CD4-positive, alpha-beta T cell (primary cell): ENCODE measurements around the gene SEMA5A. TPM values are rescaled to one million over a fixed set of nuclear protein-coding genes. Genes with fewer than 3 reads are reported as not detected.

Source experiments
- ATAC-seq: fragments of 200-7000 bp; cut with Tn5 transposase; one replicate; pipeline ENCODE4 v1.10.0; 2022; ENCODE audit warnings: mild to moderate bottlenecking; ENCODE audit not compliant: poor library complexity
- CTCF ChIA-PET: fragments of 350-600 bp; sonication (Branson Sonifier 250); formaldehyde crosslinking; loops from one replicate; lab custom pipeline; 2021; ENCODE audit warnings: antibody characterized with exemption, inconsistent platforms; lab: Charles Lee
- POLR2A ChIA-PET: fragments of 350-600 bp; sonication (Branson Sonifier 250); formaldehyde crosslinking; loops from one replicate; lab custom pipeline; 2021; ENCODE audit warnings: antibody characterized with exemption, inconsistent platforms; lab: Charles Lee
- DNase-seq, 14 experiments: peaks; one replicate each; pipeline ENCODE4 v3.0.0-alpha.2; 2013 to 2020; ENCODE audit warnings: mixed read lengths in 2 of 14
- H3K27ac ChIP-seq, 2 donors: one replicate each; pipeline versions ENCODE4 v1.5.1 to v1.7.0; 2013; ENCODE audit warnings: low read length in 2 of 2, low read depth in 1 of 2, mild to moderate bottlenecking in 1 of 2
- H3K27me3 ChIP-seq, 2 experiments: 1 replicate in 1 of 2; 2 replicates in 1 of 2; pipeline versions ENCODE4 v1.6.1 to v1.7.0; 2013; ENCODE audit warnings: low read length in 2 of 2, control low read depth in 1 of 2, mild to moderate bottlenecking in 1 of 2, moderate library complexity in 1 of 2; ENCODE audit not compliant: insufficient read depth in 2 of 2, control insufficient read depth in 1 of 2
- H3K36me3 ChIP-seq: one replicate; pipeline ENCODE4 v1.6.1; 2013; ENCODE audit warnings: low read length, control low read depth; ENCODE audit not compliant: insufficient read depth
- H3K4me1 ChIP-seq: one replicate; pipeline ENCODE4 v1.6.1; 2013; ENCODE audit warnings: low read length, control low read depth; ENCODE audit not compliant: insufficient read depth
- H3K4me3 ChIP-seq: one replicate; pipeline ENCODE4 v1.5.1; 2013; ENCODE audit warnings: mild to moderate bottlenecking, low read length, moderate library complexity
- H3K9me3 ChIP-seq, 2 experiments: 1 replicate in 1 of 2; 2 replicates in 1 of 2; pipeline versions ENCODE4 v1.6.1 to v1.7.0; 2013; ENCODE audit warnings: low read length in 2 of 2, mild to moderate bottlenecking in 2 of 2, control low read depth in 1 of 2, moderate library complexity in 1 of 2; ENCODE audit not compliant: control insufficient read depth in 1 of 2, insufficient read depth in 1 of 2
- H3K27ac Mint-ChIP-seq: one replicate; pipeline ENCODE4 v1.8.0; 2020; ENCODE audit warnings: mixed read lengths
- H3K27me3 Mint-ChIP-seq: one replicate; pipeline ENCODE4 v1.8.0; 2021; ENCODE audit warnings: mixed read lengths
- H3K36me3 Mint-ChIP-seq: one replicate; pipeline ENCODE4 v1.8.0; 2021; ENCODE audit warnings: low read depth, mixed read lengths
- H3K4me1 Mint-ChIP-seq: one replicate; pipeline ENCODE4 v1.8.0; 2021; ENCODE audit warnings: low read depth, mixed read lengths
- H3K4me3 Mint-ChIP-seq: one replicate; pipeline ENCODE4 v1.8.0; 2020; ENCODE audit warnings: mild to moderate bottlenecking, mixed read lengths
- H3K9me3 Mint-ChIP-seq: one replicate; pipeline ENCODE4 v1.8.0; 2020; ENCODE audit warnings: mixed read lengths
- intact Hi-C, 2 experiments: fragments of 100-400 bp; cut with DNase I in 1 of 2; cut with micrococcal nuclease in 1 of 2; formaldehyde crosslinking; loops; one replicate each; pipeline versions ENCODE4 v1.15.1 to v1.9.0; 2023 to 2025; cut with DNase I, micrococcal nuclease
- total RNA-seq, 174 experiments: library from RNA in 2 of 174; stranded (reverse) in 2 of 174; gene quantifications; one replicate each; pipeline ENCODE4 v1.2.3 and lab custom pipeline; 2021 to 2026
- TF ChIP-seq, protein P1 (sequence below): fragments of 200-600 bp; IDR thresholded peaks from one replicate; pipeline ENCODE4 v1.8.0; 2022; ENCODE audit warnings: antibody characterized with exemption, mild to moderate bottlenecking

SEMA5A gene
- total RNA-seq, 2 experiments from 2014 or later, result 2.0 to 2.9 TPM

- Mint-ChIP-seq H3K4me1 (peaks cover 5% of the 10 kb centered on the region), H3K36me3 (no peaks in the 10 kb centered on the region), H3K4me3 (peak overlapping the region; percentile 65), H3K9me3 (no peaks in the 10 kb centered on the region), H3K27ac (no peak overlapping the region), H3K27me3 (peaks cover 49% of the 10 kb centered on the region)
- ChIA-PET CTCF (no interaction called here), POLR2A (no interaction called here)
- Histone ChIP-seq H3K27ac (no peak overlapping the region), H3K9me3 (peaks cover 0 to 29% of the 10 kb centered on the region in 2 experiments), H3K4me1 (peaks cover 12% of the 10 kb centered on the region), H3K4me3 (peak overlapping the region; percentile 46), H3K27me3 (peaks cover 11 to 46% of the 10 kb centered on the region in 2 experiments), H3K36me3 (no peaks in the 10 kb centered on the region)
- DNase-seq (no peak), ATAC-seq (no peak)
- intact Hi-C loops, result no loop called here
- TF ChIP-seq, protein P1, sequence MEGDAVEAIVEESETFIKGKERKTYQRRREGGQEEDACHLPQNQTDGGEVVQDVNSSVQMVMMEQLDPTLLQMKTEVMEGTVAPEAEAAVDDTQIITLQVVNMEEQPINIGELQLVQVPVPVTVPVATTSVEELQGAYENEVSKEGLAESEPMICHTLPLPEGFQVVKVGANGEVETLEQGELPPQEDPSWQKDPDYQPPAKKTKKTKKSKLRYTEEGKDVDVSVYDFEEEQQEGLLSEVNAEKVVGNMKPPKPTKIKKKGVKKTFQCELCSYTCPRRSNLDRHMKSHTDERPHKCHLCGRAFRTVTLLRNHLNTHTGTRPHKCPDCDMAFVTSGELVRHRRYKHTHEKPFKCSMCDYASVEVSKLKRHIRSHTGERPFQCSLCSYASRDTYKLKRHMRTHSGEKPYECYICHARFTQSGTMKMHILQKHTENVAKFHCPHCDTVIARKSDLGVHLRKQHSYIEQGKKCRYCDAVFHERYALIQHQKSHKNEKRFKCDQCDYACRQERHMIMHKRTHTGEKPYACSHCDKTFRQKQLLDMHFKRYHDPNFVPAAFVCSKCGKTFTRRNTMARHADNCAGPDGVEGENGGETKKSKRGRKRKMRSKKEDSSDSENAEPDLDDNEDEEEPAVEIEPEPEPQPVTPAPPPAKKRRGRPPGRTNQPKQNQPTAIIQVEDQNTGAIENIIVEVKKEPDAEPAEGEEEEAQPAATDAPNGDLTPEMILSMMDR, result no peak
These were observed 511 bp downstream of the SEMA5A start for GRCh38 chr5:9545136-9545991.

DNA sequence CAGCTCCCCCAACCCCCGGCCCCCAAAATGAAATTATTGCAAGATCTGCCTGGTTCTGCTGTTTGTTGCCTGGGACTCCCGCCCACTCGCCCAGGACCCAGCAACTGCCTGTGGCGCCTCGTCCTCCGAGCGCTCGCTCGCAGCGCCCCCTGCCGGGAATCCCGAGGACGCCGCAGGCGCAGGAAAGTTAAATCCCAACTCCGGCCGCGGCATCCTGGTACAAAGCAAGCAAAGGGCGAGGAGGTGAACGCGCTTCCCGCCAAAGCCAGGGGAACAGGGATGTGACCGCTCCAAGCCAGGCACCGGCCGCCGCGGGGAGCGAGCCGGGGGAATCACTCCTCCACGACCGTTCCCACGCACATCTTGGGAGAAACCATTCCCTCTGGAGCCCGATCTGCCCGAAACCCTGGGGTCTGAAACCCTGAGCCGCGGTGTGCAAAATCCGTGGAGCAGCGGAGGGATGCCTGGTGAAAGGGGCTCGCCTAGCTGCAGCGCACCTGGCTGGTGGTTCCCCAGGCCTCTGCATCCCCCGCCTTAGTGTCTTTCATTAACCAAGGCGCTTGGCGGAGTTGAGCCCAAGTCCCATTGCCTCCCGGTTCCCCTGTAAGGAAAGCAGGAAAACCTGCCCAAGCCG, 1.3 kb downstream of the SEMA5A start:
- peaks cover 11 to 46% of the 10 kb centered on the region in 2 experiments for H3K27me3 ChIP-seq
- H3K4me3 Mint-ChIP-seq, result peak overlapping the region; percentile 65

GRCh38 chr5:9544056-9544455, 1.8 kb downstream of the SEMA5A start:
- ATAC-seq (no peak), DNase-seq (no peak)
- Histone ChIP-seq H3K9me3 (peaks cover 0 to 34% of the 10 kb centered on the region in 2 experiments), H3K27ac (no peak overlapping the region), H3K36me3 (no peaks in the 10 kb centered on the region), H3K4me3 (peak overlapping the region; percentile 46), H3K27me3 (peaks cover 11 to 46% of the 10 kb centered on the region in 2 experiments), H3K4me1 (peaks cover 12% of the 10 kb centered on the region)
- intact Hi-C loops, result no loop called here
- ChIA-PET POLR2A (no interaction called here), CTCF (no interaction called here)
- Mint-ChIP-seq H3K27ac (no peak overlapping the region), H3K36me3 (no peaks in the 10 kb centered on the region), H3K9me3 (no peaks in the 10 kb centered on the region), H3K4me3 (peak overlapping the region; percentile 65), H3K27me3 (peaks cover 48% of the 10 kb centered on the region), H3K4me1 (peaks cover 5% of the 10 kb centered on the region)
- TF ChIP-seq, protein P1, result no peak

More for the DNA sequence above, 1.3 kb downstream of the SEMA5A start:
- Histone ChIP-seq H3K4me1 (peaks cover 12% of the 10 kb centered on the region), H3K9me3 (peaks cover 0 to 34% of the 10 kb centered on the region in 2 experiments), H3K4me3 (peak overlapping the region; percentile 46), H3K36me3 (no peaks in the 10 kb centered on the region), H3K27ac (no peak overlapping the region)
- no peak overlapping the region for H3K27ac Mint-ChIP-seq
- peaks cover 49% of the 10 kb centered on the region for H3K27me3 Mint-ChIP-seq
- ChIA-PET CTCF (no interaction called here), POLR2A (no interaction called here)
- H3K36me3 Mint-ChIP-seq, result no peaks in the 10 kb centered on the region
- TF ChIP-seq, protein P1, result peak; percentile 52
- intact Hi-C loops, result no loop called here
- H3K9me3 Mint-ChIP-seq, result no peaks in the 10 kb centered on the region
- no peak for ATAC-seq
- peak in 11 of 14 experiments; percentile 4 to 52 (median 32) for DNase-seq
- peaks cover 5% of the 10 kb centered on the region for H3K4me1 Mint-ChIP-seq
